ENCODE measurements around the gene TANGO6. TPM values are rescaled to one million over a fixed set of nuclear protein-coding genes. Genes with fewer than 3 reads are reported as not detected.

The TANGO6 gene
- total and polyA plus RNA-seq, 2 of the 8 experiments (the other 6 are each of a cell fraction or from before 2014, with no cell fraction given): 5.0 to 19.5 TPM

DNA sequence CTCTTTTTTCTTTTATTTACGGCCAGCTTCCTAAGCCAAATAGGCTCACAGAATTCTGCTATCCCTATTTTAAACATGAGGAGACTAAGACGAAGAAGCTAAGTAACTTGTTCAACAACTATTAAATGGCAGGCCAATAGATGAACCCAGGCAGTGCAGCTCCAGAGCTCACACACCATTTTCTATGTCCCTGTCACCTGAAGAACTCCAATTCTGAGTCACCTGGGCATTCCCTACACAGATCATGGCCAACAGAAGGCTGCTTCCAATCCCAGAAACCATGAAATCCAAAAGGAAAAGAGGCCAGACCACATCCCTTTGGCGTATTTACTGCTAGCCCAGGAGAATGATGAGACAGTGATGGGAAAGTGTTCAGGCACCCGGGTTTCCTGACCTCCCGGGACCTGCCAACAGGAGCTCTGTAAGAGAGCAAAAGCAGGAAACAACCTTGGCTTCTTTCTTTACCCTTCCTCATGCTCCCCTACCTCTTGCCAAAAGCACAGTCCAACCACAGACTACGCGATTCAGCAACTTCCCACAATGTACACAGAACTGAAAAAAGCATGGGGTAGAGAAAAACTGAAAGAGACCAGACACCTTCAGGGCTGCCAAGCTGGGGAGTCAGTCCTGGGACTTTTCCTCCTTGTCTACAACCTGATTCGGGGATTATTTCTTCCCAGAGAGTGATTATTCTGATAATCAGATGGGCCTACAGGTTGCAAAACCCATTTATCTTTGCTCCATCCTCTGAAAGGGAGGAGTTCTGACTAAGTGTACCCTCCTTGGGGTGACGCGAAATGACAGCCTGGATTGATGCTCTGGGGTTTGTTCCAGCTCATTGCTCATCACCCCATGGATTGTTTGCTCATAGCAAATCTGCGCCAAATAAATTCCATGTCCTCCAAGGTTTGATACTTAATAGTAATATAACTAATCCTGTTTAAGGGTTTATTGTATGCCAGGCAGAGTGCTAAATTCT, 214.4 kb downstream of the TANGO6 start:
- H4K91ac ChIP-seq (replicated peaks; ENCODE audit: insufficient read length, low read length): no peak overlapping the region
- H2BK120ac ChIP-seq (replicated peaks; ENCODE audit: low read depth, low read length): no peak overlapping the region
- POLR2A ChIA-PET (ENCODE audit: partially characterized antibody): interaction anchor here (0.6 to 1.3 kb wide), 2 partner anchors 15 to 219 kb away, joined by 3 to 5 read pairs; no protein-coding TSS in a partner anchor
- H3K23me2 ChIP-seq (ENCODE audit: low read depth, low read length): no peaks in the 10 kb centered on the region
- H3K79me1 ChIP-seq (ENCODE audit: low read depth, low read length): no peaks in the 10 kb centered on the region
- FAIRE-seq: no peak
- CTCF ChIA-PET (ENCODE audit: partially characterized antibody): interaction anchor here (1.0 to 1.9 kb wide), 5 partner anchors 15 to 67 kb away, joined by 3 to 5 read pairs (median 5); partner anchors contain the start of gene HAS3
- no peak overlapping the region for H3K18ac ChIP-seq (ENCODE audit: extremely low read depth, low read length)
- no peak overlapping the region for H4K5ac ChIP-seq (ENCODE audit: insufficient read length, low read depth, low read length)
- peak overlapping the region; percentile 58; the same call in 1 of the 2 replicates for H2AK5ac ChIP-seq (ENCODE audit: low read depth, low read length)
- H2BK15ac ChIP-seq (ENCODE audit: low read length): 0 out of 2 replicates have a peak overlapping the region, but pooled peaks have one; percentile 81
- H3K56ac ChIP-seq (replicated peaks; ENCODE audit: insufficient read length, low read depth, low read length): no peak overlapping the region
- WGBS, 2 experiments (ENCODE audit: extremely low coverage in 1 of 2, insufficient coverage in 1 of 2, insufficient read length in 1 of 2, insufficient replicate concordance in 2 of 2, low coverage in 1 of 2, low lambda C conversion rate in 2 of 2, missing lambda C conversion rate in 1 of 2): 88% methylated on average over 11 of the region's 11 CpGs; no CpG with 5 or more reads in 1 of the 2 experiments
- no peaks in the 10 kb centered on the region for H3K4me1 ChIP-seq (replicated peaks in 1 of 4; ENCODE audit: control insufficient read depth in 3 of 4, insufficient read depth in 4 of 4, low read length in 3 of 4)
- H3K4me2 ChIP-seq (ENCODE audit: insufficient read depth in 1 of 2, low read depth in 2 of 2, low read length in 2 of 2): no peak overlapping the region
- no peak overlapping the region for H3K4ac ChIP-seq (replicated peaks; ENCODE audit: insufficient read length, low read depth, low read length)
- H4K8ac ChIP-seq (ENCODE audit: extremely low read depth, insufficient read depth, low read length): no peak overlapping the region
- H3K36me3 ChIP-seq (ENCODE audit: control insufficient read depth in 2 of 4, insufficient read depth in 4 of 4, low read length in 3 of 4): no peaks in the 10 kb centered on the region
- 0 out of 2 replicates have a peak overlapping the region, but pooled peaks have one; percentile 12 for H2BK5ac ChIP-seq (ENCODE audit: low read depth, low read length)
- H2BK20ac ChIP-seq (ENCODE audit: low read length): no peak overlapping the region
- H3K4me3 ChIP-seq (ENCODE audit: extremely low read depth in 1 of 4, insufficient read depth in 2 of 4, low read depth in 3 of 4, low read length in 4 of 4): no peak overlapping the region
- no peak overlapping the region for H2AFZ ChIP-seq (ENCODE audit: low read length)
- DNase-seq (ENCODE audit: low read depth in 1 of 2, low spot score in 2 of 2): no peak
- H3K27me3 ChIP-seq (replicated peaks in 1 of 4; ENCODE audit: control insufficient read depth in 3 of 4, extremely low read depth in 1 of 4, insufficient read depth in 3 of 4, low read length in 3 of 4): no peaks in the 10 kb centered on the region
- H3K9me3 ChIP-seq (ENCODE audit: insufficient read depth in 2 of 2, low read depth in 1 of 2, low read length in 1 of 2): no peaks in the 10 kb centered on the region
- H2BK12ac ChIP-seq (ENCODE audit: low read depth, low read length): 0 out of 2 replicates have a peak overlapping the region, but pooled peaks have one; percentile 29
- H3K79me2 ChIP-seq (ENCODE audit: control insufficient read depth in 1 of 2, insufficient read depth in 2 of 2, low read length in 2 of 2): no peaks in the 10 kb centered on the region
- no peak overlapping the region for H3K27ac ChIP-seq (ENCODE audit: low read depth, low read length)
- H3K9ac ChIP-seq (replicated peaks in 1 of 4; ENCODE audit: extremely low read depth in 1 of 4, low read depth in 3 of 4, low read length in 3 of 4): no peak overlapping the region
- no peak overlapping the region for H3K23ac ChIP-seq (ENCODE audit: insufficient read length)
- H4K20me1 ChIP-seq (replicated peaks in 1 of 2; ENCODE audit: control insufficient read depth in 1 of 2, insufficient read depth in 2 of 2, low read length in 2 of 2): no peaks in the 10 kb centered on the region
- H3K14ac ChIP-seq (ENCODE audit: insufficient read length): no peak overlapping the region
- TF ChIP-seq E2F6 (IDR thresholded peaks at IDR 0.05) (no peak), RBBP5 (IDR thresholded peaks at IDR 0.05; ENCODE audit: borderline replicate concordance, low read depth, low read length) (no peak), KDM4A (IDR thresholded peaks at IDR 0.05; ENCODE audit: low read depth, low read length, severe bottlenecking) (no peak), EZH2 (IDR thresholded peaks at IDR 0.05; ENCODE audit: low read depth, low read length, severe bottlenecking) (no peak), TEAD4 (IDR thresholded peaks at IDR 0.05; ENCODE audit: low read depth, low read length) (no peak), SIRT6 (IDR thresholded peaks at IDR 0.05; ENCODE audit: low read length) (no peak), ATF2 (IDR thresholded peaks at IDR 0.05; ENCODE audit: low read length) (no peak), RFX5 (IDR thresholded peaks at IDR 0.05; ENCODE audit: borderline replicate concordance, low read depth, low read length) (no peak)
